GM23338 (cell line): Measurements from ENCODE around the gene CARD10.

Experiments used
- EZH2 ChIP-seq: fragments of 200-600 bp; sonication (generic); IDR thresholded peaks from one replicate; pipeline ENCODE4 v1.8.0; 2017; ENCODE audit warnings: antibody characterized with exemption, mild to moderate bottlenecking, low read depth; ENCODE audit not compliant: unreplicated experiment
- NANOG ChIP-seq: IDR thresholded peaks from 2 replicates; pipeline ENCODE4 v1.6.1; 2016; ENCODE audit warnings: antibody characterized with exemption, borderline replicate concordance
- POLR2AphosphoS5 ChIP-seq: IDR thresholded peaks from 2 replicates; pipeline ENCODE4 v1.6.1; 2016; ENCODE audit warnings: antibody characterized with exemption, low read depth
- TF ChIP-seq, protein P1 (sequence below), 2 experiments: fragments of 200-600 bp in 1 of 2; sonication (generic) in 1 of 2; conservative IDR thresholded peaks; 2 replicates each; pipeline versions ENCODE4 v1.5.1 to v1.6.1; 2016 to 2017; ENCODE audit warnings: antibody characterized with exemption in 2 of 2, low read depth in 2 of 2, mild to moderate bottlenecking in 2 of 2, moderate library complexity in 1 of 2
- TF ChIP-seq, protein P2 (sequence below): IDR thresholded peaks from one replicate; pipeline ENCODE4 v1.6.1; 2018; ENCODE audit warnings: antibody characterized with exemption; ENCODE audit not compliant: unreplicated experiment

DNA sequence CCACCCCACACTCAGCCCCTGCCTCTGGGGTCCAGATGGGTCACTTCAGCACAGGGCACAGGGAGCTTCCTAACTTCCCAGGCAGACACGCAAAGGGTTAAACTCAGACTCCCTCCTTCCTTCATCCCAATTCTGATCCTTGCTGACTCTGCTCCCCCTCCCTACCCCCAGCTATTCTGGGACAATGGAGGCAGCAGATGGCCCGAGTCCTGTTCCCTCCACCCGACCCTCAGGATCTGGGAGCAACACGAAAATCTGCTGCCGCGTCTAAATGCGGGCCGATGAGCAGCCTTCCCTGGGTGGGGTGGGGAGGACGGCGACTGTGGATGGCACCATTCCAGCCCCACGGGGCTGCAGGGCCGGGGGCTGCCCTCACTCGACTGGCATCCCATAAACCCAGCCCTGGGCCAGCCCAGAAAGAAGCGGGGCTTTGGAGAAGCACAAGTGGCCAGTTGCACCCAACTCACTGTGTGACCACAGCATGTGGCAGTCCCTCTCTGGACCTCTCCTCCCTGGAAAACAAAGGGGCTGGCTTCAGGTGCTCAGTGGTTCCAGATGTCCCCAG, 51.7 kb downstream of the CARD10 start:
- TF ChIP-seq, protein P1, sequence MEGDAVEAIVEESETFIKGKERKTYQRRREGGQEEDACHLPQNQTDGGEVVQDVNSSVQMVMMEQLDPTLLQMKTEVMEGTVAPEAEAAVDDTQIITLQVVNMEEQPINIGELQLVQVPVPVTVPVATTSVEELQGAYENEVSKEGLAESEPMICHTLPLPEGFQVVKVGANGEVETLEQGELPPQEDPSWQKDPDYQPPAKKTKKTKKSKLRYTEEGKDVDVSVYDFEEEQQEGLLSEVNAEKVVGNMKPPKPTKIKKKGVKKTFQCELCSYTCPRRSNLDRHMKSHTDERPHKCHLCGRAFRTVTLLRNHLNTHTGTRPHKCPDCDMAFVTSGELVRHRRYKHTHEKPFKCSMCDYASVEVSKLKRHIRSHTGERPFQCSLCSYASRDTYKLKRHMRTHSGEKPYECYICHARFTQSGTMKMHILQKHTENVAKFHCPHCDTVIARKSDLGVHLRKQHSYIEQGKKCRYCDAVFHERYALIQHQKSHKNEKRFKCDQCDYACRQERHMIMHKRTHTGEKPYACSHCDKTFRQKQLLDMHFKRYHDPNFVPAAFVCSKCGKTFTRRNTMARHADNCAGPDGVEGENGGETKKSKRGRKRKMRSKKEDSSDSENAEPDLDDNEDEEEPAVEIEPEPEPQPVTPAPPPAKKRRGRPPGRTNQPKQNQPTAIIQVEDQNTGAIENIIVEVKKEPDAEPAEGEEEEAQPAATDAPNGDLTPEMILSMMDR (conservative IDR thresholded peaks at IDR 0.05; ENCODE audit: low read depth in 2 of 2) = no peak
- no peak for TF ChIP-seq POLR2AphosphoS5
- no peak for TF ChIP-seq NANOG
- TF ChIP-seq, protein P2, sequence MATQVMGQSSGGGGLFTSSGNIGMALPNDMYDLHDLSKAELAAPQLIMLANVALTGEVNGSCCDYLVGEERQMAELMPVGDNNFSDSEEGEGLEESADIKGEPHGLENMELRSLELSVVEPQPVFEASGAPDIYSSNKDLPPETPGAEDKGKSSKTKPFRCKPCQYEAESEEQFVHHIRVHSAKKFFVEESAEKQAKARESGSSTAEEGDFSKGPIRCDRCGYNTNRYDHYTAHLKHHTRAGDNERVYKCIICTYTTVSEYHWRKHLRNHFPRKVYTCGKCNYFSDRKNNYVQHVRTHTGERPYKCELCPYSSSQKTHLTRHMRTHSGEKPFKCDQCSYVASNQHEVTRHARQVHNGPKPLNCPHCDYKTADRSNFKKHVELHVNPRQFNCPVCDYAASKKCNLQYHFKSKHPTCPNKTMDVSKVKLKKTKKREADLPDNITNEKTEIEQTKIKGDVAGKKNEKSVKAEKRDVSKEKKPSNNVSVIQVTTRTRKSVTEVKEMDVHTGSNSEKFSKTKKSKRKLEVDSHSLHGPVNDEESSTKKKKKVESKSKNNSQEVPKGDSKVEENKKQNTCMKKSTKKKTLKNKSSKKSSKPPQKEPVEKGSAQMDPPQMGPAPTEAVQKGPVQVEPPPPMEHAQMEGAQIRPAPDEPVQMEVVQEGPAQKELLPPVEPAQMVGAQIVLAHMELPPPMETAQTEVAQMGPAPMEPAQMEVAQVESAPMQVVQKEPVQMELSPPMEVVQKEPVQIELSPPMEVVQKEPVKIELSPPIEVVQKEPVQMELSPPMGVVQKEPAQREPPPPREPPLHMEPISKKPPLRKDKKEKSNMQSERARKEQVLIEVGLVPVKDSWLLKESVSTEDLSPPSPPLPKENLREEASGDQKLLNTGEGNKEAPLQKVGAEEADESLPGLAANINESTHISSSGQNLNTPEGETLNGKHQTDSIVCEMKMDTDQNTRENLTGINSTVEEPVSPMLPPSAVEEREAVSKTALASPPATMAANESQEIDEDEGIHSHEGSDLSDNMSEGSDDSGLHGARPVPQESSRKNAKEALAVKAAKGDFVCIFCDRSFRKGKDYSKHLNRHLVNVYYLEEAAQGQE = no peak
- no peak for TF ChIP-seq EZH2
